Globus pallidus (tissue), 1 donor: ENCODE data around the gene TAP1.

Experiments used
- DNase-seq: peaks from one replicate; pipeline ENCODE4 v3.0.0-alpha.2; 2015; ENCODE audit warnings: low spot score

TAP1 gene

DNA sequence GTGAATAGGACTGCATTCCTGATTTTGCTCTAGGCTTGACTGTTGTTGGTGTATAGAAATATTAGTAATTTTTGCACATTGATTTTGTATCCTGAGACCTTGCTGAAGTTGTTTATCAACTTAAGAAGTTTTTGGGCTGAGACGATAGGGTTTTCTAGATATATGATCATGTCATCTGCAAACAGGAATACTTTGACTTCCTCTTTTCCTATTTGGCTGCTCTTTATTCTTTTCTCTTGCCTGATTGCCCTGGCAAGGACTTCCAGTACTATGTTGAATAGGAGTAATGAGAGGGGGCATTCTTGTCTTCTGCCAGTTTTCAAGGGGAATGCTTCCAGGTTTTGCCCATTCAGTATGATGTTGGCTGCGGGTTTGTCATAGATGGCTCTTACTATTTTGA is 50.1 kb downstream of the TAP1 start:
- no peak for DNase-seq

DNA sequence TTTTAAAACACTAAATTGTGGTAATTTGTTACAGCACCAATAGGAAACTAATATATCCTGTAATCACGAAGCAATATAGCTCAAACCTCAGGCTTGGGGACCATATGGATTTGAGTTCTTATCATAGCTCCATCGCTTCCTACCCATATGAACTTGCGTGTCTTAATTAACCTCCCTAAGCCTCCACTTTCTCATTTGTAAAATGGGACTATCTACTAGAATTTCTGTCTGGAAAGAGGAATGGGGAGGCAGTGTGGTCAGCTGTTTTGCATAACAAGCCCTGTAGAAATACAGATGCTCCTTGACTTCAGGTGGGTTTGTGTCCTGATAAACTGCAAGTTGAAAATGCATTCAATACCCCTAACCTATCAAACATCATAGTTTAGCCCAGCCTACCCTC is 53.8 kb downstream of the TAP1 start:
- no peak for DNase-seq

DNA sequence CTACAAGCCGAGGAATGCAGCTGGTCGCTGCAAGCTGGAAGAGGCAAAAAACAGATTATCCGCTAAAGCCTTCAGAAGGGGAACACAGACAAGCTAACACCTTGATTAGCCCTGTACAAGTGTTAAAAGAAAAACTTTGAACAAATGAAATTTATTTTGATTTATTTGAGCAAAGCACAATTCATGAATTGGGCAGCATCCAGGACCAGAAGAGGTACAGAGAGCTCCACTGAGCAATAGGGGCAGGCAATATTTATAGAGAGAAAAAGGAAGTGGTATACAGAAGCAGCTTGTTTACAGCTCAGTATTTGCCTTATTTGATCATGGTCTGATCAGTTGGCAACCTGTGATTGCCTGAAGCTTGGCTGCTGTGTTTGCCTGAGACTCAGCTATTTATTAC is 54.3 kb downstream of the TAP1 start:
- DNase-seq, result no peak

DNA sequence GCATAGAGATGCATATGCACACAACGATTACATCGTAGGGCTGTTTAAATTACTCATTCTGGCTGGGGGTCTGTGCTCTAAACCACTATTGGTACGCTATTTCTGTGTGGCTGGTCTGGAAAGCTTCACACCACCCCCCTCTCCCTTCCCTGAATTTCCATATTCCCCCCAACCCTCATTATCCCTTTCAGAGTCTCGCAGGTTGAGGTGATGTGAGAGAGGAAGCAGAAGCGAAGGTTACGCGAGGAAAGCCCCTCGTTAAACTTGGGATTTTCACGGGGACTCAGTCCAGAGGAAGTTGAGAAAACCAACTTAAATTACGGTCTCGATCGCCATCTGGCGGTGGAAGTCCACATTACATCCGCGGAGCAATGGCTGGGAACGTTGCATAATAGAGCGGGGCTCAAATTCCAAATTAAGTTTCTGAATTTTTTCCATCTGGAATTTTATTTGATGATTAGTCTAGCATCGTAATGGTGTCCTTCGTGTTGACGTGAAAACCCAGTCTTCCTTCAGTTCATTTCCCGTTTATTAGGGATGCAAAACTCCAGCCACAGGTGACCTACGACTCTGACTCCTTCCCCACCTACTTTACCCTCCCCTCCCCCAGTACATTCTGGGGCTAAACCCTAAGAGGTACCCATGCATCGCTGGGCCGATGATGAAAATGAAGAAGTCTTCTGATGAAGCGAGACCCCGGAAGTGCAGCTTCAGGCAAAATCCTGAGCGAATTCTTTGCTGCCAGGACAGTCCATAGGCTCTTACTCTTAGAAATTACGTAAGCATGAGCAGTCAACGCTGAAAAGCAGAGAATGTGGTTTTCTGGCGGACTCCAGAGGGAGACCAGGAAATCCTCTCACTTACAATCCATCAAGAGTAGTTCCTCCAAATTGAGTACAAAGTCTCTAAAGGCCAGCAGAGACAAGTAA is 56.4 kb downstream of the TAP1 start:
- peak; percentile 49 for DNase-seq
